K562 (cell line): ENCODE measurements around the gene FBXO8. TPM values are rescaled to one million over a fixed set of nuclear protein-coding genes. Genes with fewer than 3 reads are reported as not detected.

Experiments
- ATAC-seq: fragments of 200-7000 bp; cut with Tn5 transposase; 3 replicates; pipeline ENCODE4 v1.9.1; 2020; ENCODE audit warnings: moderate library complexity
- BruUV-seq: library from RNA; stranded (reverse); fragments of 400-500 nt; replicated peaks from 2 replicates; lab custom pipeline; 2021; lab: Mats Ljungman, UMichigan
- CTCF ChIA-PET: fragments of 300-600 bp; formaldehyde crosslinking; extraction: SDS; loops from one replicate; lab custom pipeline; 2021; ENCODE audit warnings: low intra/inter-chr PET ratio; lab: Yijun Ruan, JAX
- POLR2A ChIA-PET: fragments of 300-600, 350-650 bp; sonication (Branson Sonifier 250); formaldehyde crosslinking; extraction: SDS; loops from one replicate; lab custom pipeline; 2021; ENCODE audit warnings: antibody characterized with exemption, inconsistent platforms; lab: Yijun Ruan, JAX
- DNase-seq, 4 experiments: peaks; one replicate each; pipeline versions ENCODE4 v3.0.0 to v3.0.0-alpha.2; 2011 to 2018; ENCODE audit warnings: low spot score in 3 of 4, mixed read lengths in 3 of 4; ENCODE audit errors: extremely low read depth in 1 of 4
- FAIRE-seq: peaks from 2 replicates; lab custom pipeline; 2011; peaks lifted over from hg19 to GRCh38; lab: Jason Lieb, UNC
- H2AFZ ChIP-seq: 2 replicates; pipeline ENCODE4 v1.6.0; 2011; ENCODE audit warnings: low read depth, low read length, control low read depth, inconsistent platforms
- H3K27ac ChIP-seq: fragments of 200-600 bp; 3 replicates; pipeline ENCODE4 v1.8.0; 2011; ENCODE audit warnings: low read depth, mild to moderate bottlenecking, control low read depth, inconsistent platforms, low read length, moderate library complexity, mixed read lengths; ENCODE audit errors: extremely low read depth
- H3K27me3 ChIP-seq, 2 experiments: fragments of 300-600 bp in 1 of 2; 2 replicates in 1 of 2; 3 replicates in 1 of 2; pipeline versions ENCODE4 v1.6.0 to v1.8.0; 2011; ENCODE audit warnings: inconsistent platforms in 2 of 2, low read length in 2 of 2, mild to moderate bottlenecking in 1 of 2, mixed read lengths in 1 of 2, moderate library complexity in 1 of 2; ENCODE audit not compliant: control insufficient read depth in 2 of 2, insufficient read depth in 2 of 2
- H3K36me3 ChIP-seq: fragments of 300-600 bp; 3 replicates; pipeline ENCODE4 v1.8.0; 2011; ENCODE audit warnings: mild to moderate bottlenecking, low read length, inconsistent platforms; ENCODE audit not compliant: control insufficient read depth, insufficient read depth
- H3K4me1 ChIP-seq, 2 experiments: fragments of 200-600 bp in 1 of 2; replicated peaks in 1 of 2; 2 replicates in 1 of 2; 3 replicates in 1 of 2; pipeline versions ENCODE4 v1.5.1 to v1.8.0; 2011; ENCODE audit warnings: inconsistent platforms in 2 of 2, low read length in 2 of 2, mild to moderate bottlenecking in 1 of 2, mixed read lengths in 1 of 2, moderate library complexity in 1 of 2; ENCODE audit not compliant: control insufficient read depth in 2 of 2, insufficient read depth in 2 of 2
- H3K4me2 ChIP-seq: 2 replicates; pipeline ENCODE4 v1.6.1; 2011; ENCODE audit warnings: low read length, control low read depth, inconsistent platforms, mixed read lengths; ENCODE audit not compliant: insufficient read depth
- H3K4me3 ChIP-seq: fragments of 200-600 bp; sonication (generic), shearing (Covaris generic); 2 replicates; pipeline ENCODE4 v1.5.1; 2016; ENCODE audit warnings: control low read depth, inconsistent platforms
- H3K79me2 ChIP-seq: fragments of 200-600 bp; 3 replicates; pipeline ENCODE4 v1.8.0; 2011; ENCODE audit warnings: low read length, inconsistent platforms; ENCODE audit not compliant: control insufficient read depth, insufficient read depth
- H3K9ac ChIP-seq, 2 experiments: 2 replicates each; pipeline versions ENCODE4 v1.6.0 to v1.6.1; 2011; ENCODE audit warnings: low read depth in 2 of 2, low read length in 2 of 2, control low read depth in 1 of 2, inconsistent platforms in 1 of 2, mild to moderate bottlenecking in 1 of 2, mixed read lengths in 1 of 2; ENCODE audit not compliant: insufficient read depth in 1 of 2
- H3K9me1 ChIP-seq: one replicate; pipeline ENCODE4 v1.6.0; 2011; ENCODE audit warnings: inconsistent platforms, mild to moderate bottlenecking, low read length, moderate library complexity; ENCODE audit not compliant: control insufficient read depth, insufficient read depth
- H3K9me3 ChIP-seq: replicated peaks from 2 replicates; pipeline ENCODE4 v1.5.1; 2011; ENCODE audit warnings: low read depth, low read length, inconsistent platforms; ENCODE audit not compliant: control insufficient read depth, insufficient read depth
- H4K20me1 ChIP-seq: replicated peaks from 2 replicates; pipeline ENCODE4 v1.6.1; 2011; ENCODE audit warnings: low read length, inconsistent platforms, mixed read lengths; ENCODE audit not compliant: control insufficient read depth, insufficient read depth
- CBX1 ChIP-seq: sonication (generic); IDR thresholded peaks from 2 replicates; pipeline ENCODE4 v1.6.1; 2016; ENCODE audit warnings: antibody characterized with exemption, low read depth, mild to moderate bottlenecking
- CREB3 ChIP-seq: fragments of 450-650 bp; conservative IDR thresholded peaks from 2 replicates; pipeline ENCODE4 v1.6.1; 2016; ENCODE audit warnings: missing genetic modification characterization, low read depth, mild to moderate bottlenecking, missing compliant biosample characterization, moderate library complexity
- EP400 ChIP-seq: fragments of 450-650 bp; IDR thresholded peaks from 2 replicates; pipeline ENCODE4 v1.6.1; 2017; ENCODE audit warnings: antibody characterized with exemption, mild to moderate bottlenecking, moderate library complexity
- JUND ChIP-seq, 2 experiments: IDR thresholded peaks; 2 replicates in 1 of 2; 3 replicates in 1 of 2; pipeline ENCODE4 v1.6.1; 2011; ENCODE audit warnings: borderline replicate concordance in 2 of 2, low read depth in 2 of 2, low read length in 2 of 2, improper control_type of control experiment in 1 of 2, missing biosample characterization in 1 of 2, missing genetic modification characterization in 1 of 2, missing genetic modification reagents in 1 of 2
- MAFF ChIP-seq: IDR thresholded peaks from 2 replicates; pipeline ENCODE4 v1.6.1; 2012; ENCODE audit warnings: low read length, improper control_type of control experiment
- MGA ChIP-seq: fragments of 450-650 bp; IDR thresholded peaks from 2 replicates; pipeline ENCODE4 v1.6.1; 2016; ENCODE audit warnings: mild to moderate bottlenecking, moderate library complexity
- WGBS: fragments of 100-300 bp; shearing (Covaris generic); methylation state at CpG from one replicate; pipeline ENCODE4 v1.1.6; 2016; ENCODE audit warnings: low coverage, mixed read lengths; ENCODE audit not compliant: insufficient coverage; ENCODE audit errors: missing lambda C conversion rate; 5-methylcytosine and 5-hydroxymethylcytosine counted together
- in situ Hi-C: fragments of 300-500 bp; cut with MboI; formaldehyde crosslinking; loops from 4 replicates; pipeline ENCODE4 v1.15.0; 2018; ENCODE audit warnings: inconsistent platforms, mixed read lengths
- intact Hi-C: fragments of 100-400 bp; cut with micrococcal nuclease; formaldehyde crosslinking; loops from 2 replicates; pipeline ENCODE4 v1.14.2; 2022
- polyA plus RNA-seq, 8 experiments: library from polyadenylated mRNA; depleted of rRNA in 4 of 8; stranded (reverse) in 5 of 8; unstranded in 3 of 8; fragments of >200 nt; fragmentation: Nextera tagmentation in 2 of 8; fragmentation: Illumina TruSeq in 1 of 8; extraction: Ambion mirVana in 2 of 8; extraction: Trizol in 1 of 8; gene quantifications; 2 replicates each; pipeline versions ENCODE4 v1.2.1 to v1.2.3, GENCODE V29; 2011 to 2014; ENCODE audit warnings: inconsistent platforms in 1 of 8, missing spikeins in 1 of 8
- total RNA-seq, 7 experiments: library from RNA; depleted of rRNA in 6 of 7; stranded (reverse); fragments of >200 nt in 6 of 7; fragmentation: Illumina TruSeq in 2 of 7; extraction: Trizol in 2 of 7; gene quantifications; 2 replicates each; pipeline versions ENCODE4 v1.2.1 to v1.2.3, GENCODE V29; 2011 to 2021; ENCODE audit warnings: low replicate concordance in 1 of 7
- TF ChIP-seq, protein P1 (sequence below): conservative IDR thresholded peaks from 2 replicates; pipeline ENCODE4 v1.6.1; 2011; ENCODE audit warnings: low read depth, mild to moderate bottlenecking, low read length; ENCODE audit not compliant: control insufficient read depth

FBXO8 gene
- total and polyA plus RNA-seq, 9 of the 15 experiments (the other 6 are each of a cell fraction or from before 2014, with no cell fraction given) = 12.9 to 27.1 (median 14.8) TPM

GRCh38 chr4:174314770-174315169 is 31.3 kb upstream of the FBXO8 start:
- FAIRE-seq = peak; percentile 84
- POLR2A ChIA-PET = interaction anchor here (0.6 to 1.2 kb wide), 3 partner anchors 10 to 30 kb away, joined by 3 read pairs; no protein-coding TSS in a partner anchor
- Histone ChIP-seq H2AFZ (peak overlapping the region; percentile 5; the same call in 1 of the 2 replicates), H3K9ac (no peak overlapping the region), H3K4me3 (no peak overlapping the region), H3K9me1 (no peaks in the 10 kb centered on the region), H3K9me3 (no peaks in the 10 kb centered on the region), H3K36me3 (peaks cover 65% of the 10 kb centered on the region), H3K4me1 (peaks cover 0 to 4% of the 10 kb centered on the region in 2 experiments; a peak in 1 of 5 replicates), H3K4me2 (no peak overlapping the region), H3K79me2 (no peaks in the 10 kb centered on the region), H3K27me3 (no peaks in the 10 kb centered on the region), H3K27ac (peak overlapping the region; percentile 54; the same call in 2 of the 3 replicates), H4K20me1 (no peaks in the 10 kb centered on the region)
- BruUV-seq = no TSS peak
- in situ Hi-C loops = no loop called here
- ATAC-seq = peak; percentile 82
- DNase-seq = peak in 3 of 4 experiments; percentile 14 to 68 (median 38)
- CTCF ChIA-PET = no interaction called here
- intact Hi-C loops = loop anchor here (5.0 kb wide), 3 partner anchors 192 to 562 kb away; no protein-coding TSS in a partner anchor
- 37% methylated on average over 3 of the region's 3 CpGs for WGBS
- TF ChIP-seq MAFF (peak; percentile 56; the same call in 1 of the 2 replicates), CBX1 (no peak), JUND (IDR thresholded peaks at IDR 0.05; ENCODE audit: borderline replicate concordance, low read depth, low read length) (peak; percentile 78), JUND (tag; IDR thresholded peaks at IDR 0.05; ENCODE audit: borderline replicate concordance, low read depth, low read length) (peak; percentile 55; the same call in 1 of the 3 replicates), CREB3 (tag) (no peak), MGA (peak; percentile 47), EP400 (peak; percentile 49)
- TF ChIP-seq, protein P1, sequence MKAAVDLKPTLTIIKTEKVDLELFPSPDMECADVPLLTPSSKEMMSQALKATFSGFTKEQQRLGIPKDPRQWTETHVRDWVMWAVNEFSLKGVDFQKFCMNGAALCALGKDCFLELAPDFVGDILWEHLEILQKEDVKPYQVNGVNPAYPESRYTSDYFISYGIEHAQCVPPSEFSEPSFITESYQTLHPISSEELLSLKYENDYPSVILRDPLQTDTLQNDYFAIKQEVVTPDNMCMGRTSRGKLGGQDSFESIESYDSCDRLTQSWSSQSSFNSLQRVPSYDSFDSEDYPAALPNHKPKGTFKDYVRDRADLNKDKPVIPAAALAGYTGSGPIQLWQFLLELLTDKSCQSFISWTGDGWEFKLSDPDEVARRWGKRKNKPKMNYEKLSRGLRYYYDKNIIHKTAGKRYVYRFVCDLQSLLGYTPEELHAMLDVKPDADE = no peak
